Liver (tissue), 9 donors: Measurements from ENCODE around the gene ACYP2. TPM values are rescaled to one million over a fixed set of nuclear protein-coding genes. Genes with fewer than 3 reads are reported as not detected.

Source experiments
- DNase-seq: peaks from one replicate; pipeline ENCODE4 v3.0.0-alpha.2; 2017; ENCODE audit warnings: low spot score
- H3K27ac ChIP-seq, 2 donors: one replicate each; pipeline ENCODE4 v1.7.0; 2013; ENCODE audit warnings: inconsistent platforms in 2 of 2, low read length in 2 of 2, control low read depth in 1 of 2, low read depth in 1 of 2, mild to moderate bottlenecking in 1 of 2
- H3K27me3 ChIP-seq, 4 donors: one replicate each; pipeline versions ENCODE4 v1.6.1 to v1.7.0; 2013; ENCODE audit warnings: low read length in 3 of 4, inconsistent platforms in 1 of 4, mild to moderate bottlenecking in 1 of 4, moderate library complexity in 1 of 4; ENCODE audit not compliant: control insufficient read depth in 4 of 4, insufficient read depth in 4 of 4
- H3K36me3 ChIP-seq, 4 donors: one replicate each; pipeline versions ENCODE4 v1.6.1 to v1.7.0; 2013; ENCODE audit warnings: low read length in 3 of 4, mild to moderate bottlenecking in 3 of 4, low read depth in 1 of 4, moderate library complexity in 1 of 4; ENCODE audit not compliant: control insufficient read depth in 4 of 4, insufficient read depth in 3 of 4
- H3K4me1 ChIP-seq, 4 donors: one replicate each; pipeline versions ENCODE4 v1.6.1 to v1.7.0; 2013; ENCODE audit warnings: low read length in 3 of 4, mild to moderate bottlenecking in 3 of 4, moderate library complexity in 1 of 4; ENCODE audit not compliant: control insufficient read depth in 4 of 4, insufficient read depth in 4 of 4
- H3K4me3 ChIP-seq, 3 donors: one replicate each; pipeline versions ENCODE4 v1.6.1 to v1.7.0; 2013; ENCODE audit warnings: low read length in 3 of 3, control low read depth in 1 of 3, low read depth in 1 of 3, mild to moderate bottlenecking in 1 of 3
- H3K9ac ChIP-seq, 2 donors: one replicate each; pipeline ENCODE4 v1.7.0; 2013; ENCODE audit warnings: low read length in 2 of 2, mild to moderate bottlenecking in 2 of 2, moderate library complexity in 2 of 2, control low read depth in 1 of 2, low read depth in 1 of 2
- H3K9me3 ChIP-seq, 4 donors: one replicate each; pipeline versions ENCODE4 v1.6.1 to v1.7.0; 2013; ENCODE audit warnings: low read length in 3 of 4; ENCODE audit not compliant: control insufficient read depth in 4 of 4
- EGR1 ChIP-seq, 2 donors: IDR thresholded peaks; 2 replicates each; pipeline ENCODE4 v1.6.1; 2016 to 2018; ENCODE audit warnings: antibody characterized with exemption in 2 of 2, low read depth in 2 of 2
- FOXA1 ChIP-seq: IDR thresholded peaks from 2 replicates; pipeline ENCODE4 v1.6.1; 2016; ENCODE audit warnings: antibody characterized with exemption
- GABPA ChIP-seq, 2 donors: IDR thresholded peaks in 1 of 2; conservative IDR thresholded peaks in 1 of 2; 2 replicates each; pipeline ENCODE4 v1.6.1; 2016; ENCODE audit warnings: antibody characterized with exemption in 2 of 2, mild to moderate bottlenecking in 1 of 2, moderate library complexity in 1 of 2
- HNF4A ChIP-seq, 2 donors: conservative IDR thresholded peaks; 2 replicates each; pipeline ENCODE4 v1.6.1; 2016; ENCODE audit warnings: antibody characterized with exemption in 2 of 2, mild to moderate bottlenecking in 2 of 2
- HNF4G ChIP-seq: IDR thresholded peaks from 2 replicates; pipeline ENCODE4 v1.6.1; 2016; ENCODE audit warnings: antibody characterized with exemption
- JUND ChIP-seq, 2 donors: IDR thresholded peaks; 2 replicates each; pipeline ENCODE4 v1.6.1; 2016; ENCODE audit warnings: antibody characterized with exemption in 2 of 2
- NR2F2 ChIP-seq: IDR thresholded peaks from 2 replicates; pipeline ENCODE4 v1.6.1; 2016; ENCODE audit warnings: antibody characterized with exemption
- RAD21 ChIP-seq, 2 donors: IDR thresholded peaks; 2 replicates each; pipeline ENCODE4 v1.6.1; 2016; ENCODE audit warnings: antibody characterized with exemption in 2 of 2, mild to moderate bottlenecking in 2 of 2
- RXRA ChIP-seq, 2 donors: IDR thresholded peaks; 2 replicates each; pipeline ENCODE4 v1.6.1; 2017 to 2018; ENCODE audit warnings: antibody characterized with exemption in 2 of 2, mild to moderate bottlenecking in 1 of 2
- SP1 ChIP-seq: IDR thresholded peaks from 2 replicates; pipeline ENCODE4 v1.6.1; 2018; ENCODE audit warnings: antibody characterized with exemption, mild to moderate bottlenecking
- TAF1 ChIP-seq: conservative IDR thresholded peaks from 2 replicates; pipeline ENCODE4 v1.6.1; 2016; ENCODE audit warnings: antibody characterized with exemption, mild to moderate bottlenecking
- YY1 ChIP-seq: IDR thresholded peaks from 2 replicates; pipeline ENCODE4 v1.6.1; 2016; ENCODE audit warnings: antibody characterized with exemption, mild to moderate bottlenecking
- WGBS: extraction: QIAGEN DNeasy Blood & Tissue Kit; methylation state at CpG from one replicate; pipeline ENCODE4 v1.1.7; 2013; 5-methylcytosine and 5-hydroxymethylcytosine counted together
- polyA plus RNA-seq, 2 donors: library from polyadenylated mRNA; stranded (reverse) in 1 of 2; unstranded in 1 of 2; fragments of 200-250 nt in 1 of 2; fragments of >200 nt in 1 of 2; fragmentation: Nextera tagmentation in 1 of 2; extraction: Ambion mirVana in 1 of 2; gene quantifications; one replicate each; pipeline versions ENCODE4 v1.2.1 to v1.2.3, GENCODE V29; 2013 to 2015
- total RNA-seq, 2 donors: library from RNA; depleted of rRNA; stranded (reverse); fragments of >200 nt; gene quantifications; one replicate each; pipeline ENCODE4 v1.2.3, GENCODE V29; 2014
- TF ChIP-seq, protein P1 (sequence below): fragments of 150-350 bp; IDR thresholded peaks from 2 replicates; pipeline ENCODE4 v1.5.1; 2017; ENCODE audit warnings: improper control_type of control experiment, low read depth, low read length; ENCODE audit not compliant: missing input control
- TF ChIP-seq, protein P2 (sequence below): IDR thresholded peaks from 2 replicates; pipeline ENCODE4 v1.6.1; 2016; ENCODE audit warnings: antibody characterized with exemption
- TF ChIP-seq, protein P3 (sequence below): IDR thresholded peaks from 2 replicates; pipeline ENCODE4 v1.6.1; 2016; ENCODE audit warnings: antibody characterized with exemption
- TF ChIP-seq, protein P4 (sequence below): IDR thresholded peaks from 2 replicates; pipeline ENCODE4 v1.6.1; 2016; ENCODE audit warnings: antibody characterized with exemption
- TF ChIP-seq, protein P5 (sequence below): IDR thresholded peaks from 2 replicates; pipeline ENCODE4 v1.6.1; 2016; ENCODE audit warnings: antibody characterized with exemption, mild to moderate bottlenecking
- donor health status: healthy.
- donor health status: healthy.
- donor health status: healthy.
- donor health status: healthy.
- donor health status: healthy.

ACYP2 gene
- total and polyA plus RNA-seq, 4 donors, result 13.1 to 44.3 (median 15.4) TPM

DNA sequence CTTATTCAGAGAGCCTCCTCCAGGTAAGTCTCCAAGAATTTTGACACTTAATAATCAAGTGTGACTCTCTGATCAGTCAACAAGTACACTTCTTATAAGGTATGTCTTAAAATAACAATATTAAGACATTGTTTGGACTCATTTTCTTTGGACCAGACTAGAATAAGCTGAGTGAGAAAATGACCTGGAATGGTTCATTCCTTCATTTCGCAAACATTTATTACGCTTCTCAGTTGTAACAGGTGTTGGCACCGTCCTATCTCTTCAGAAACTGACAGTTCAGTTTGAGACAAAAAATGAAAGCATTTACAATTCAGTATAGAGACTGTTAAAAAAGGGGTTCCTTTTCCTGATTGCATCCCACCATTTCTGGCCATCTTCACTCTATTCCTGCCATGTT is 94.0 kb downstream of the ACYP2 start:
- Histone ChIP-seq H3K27ac (no peak overlapping the region), H3K4me1 (peaks cover 3 to 11% (median 7%) of the 10 kb centered on the region in 4 donors), H3K27me3 (no peaks in the 10 kb centered on the region), H3K9ac (no peak overlapping the region), H3K9me3 (no peaks in the 10 kb centered on the region), H3K36me3 (no peaks in the 10 kb centered on the region), H3K4me3 (no peak overlapping the region)
- WGBS, result 91% methylated on average over 3 of the region's 3 CpGs
- no peak for DNase-seq
- no peak for TF ChIP-seq RXRA (IDR thresholded peaks at IDR 0.05)

DNA sequence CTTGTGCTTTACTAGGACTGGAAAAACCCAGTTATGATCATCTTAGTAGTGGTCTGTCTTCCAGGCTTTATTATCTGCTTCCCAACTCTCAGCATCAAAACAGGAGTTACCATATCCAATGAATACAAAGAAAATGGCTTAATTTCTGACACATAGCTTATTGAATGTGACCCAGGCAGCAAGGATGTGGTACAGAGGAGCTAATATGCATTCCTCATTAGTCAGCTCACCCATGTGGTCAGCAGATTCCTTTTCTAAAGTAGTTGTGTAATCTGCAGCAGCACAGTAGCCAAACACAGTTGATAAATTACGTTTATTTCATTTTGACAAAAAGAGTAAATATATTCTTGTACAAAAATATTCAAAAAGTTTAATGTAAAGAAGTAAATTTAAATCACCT is 97.0 kb downstream of the ACYP2 start:
- TF ChIP-seq RAD21 (IDR thresholded peaks at IDR 0.05) (no peak), GABPA (IDR thresholded peaks at IDR 0.05 in 1 of 2, conservative IDR thresholded peaks at IDR 0.05 in 1 of 2) (no peak), JUND (IDR thresholded peaks at IDR 0.05) (no peak), SP1 (no peak), HNF4G (no peak), FOXA1 (no peak), TAF1 (no peak), RXRA (IDR thresholded peaks at IDR 0.05) (no peak), NR2F2 (no peak), YY1 (no peak), EGR1 (IDR thresholded peaks at IDR 0.05; ENCODE audit: low read depth in 2 of 2) (no peak), HNF4A (conservative IDR thresholded peaks at IDR 0.05) (no peak)
- TF ChIP-seq, protein P1, sequence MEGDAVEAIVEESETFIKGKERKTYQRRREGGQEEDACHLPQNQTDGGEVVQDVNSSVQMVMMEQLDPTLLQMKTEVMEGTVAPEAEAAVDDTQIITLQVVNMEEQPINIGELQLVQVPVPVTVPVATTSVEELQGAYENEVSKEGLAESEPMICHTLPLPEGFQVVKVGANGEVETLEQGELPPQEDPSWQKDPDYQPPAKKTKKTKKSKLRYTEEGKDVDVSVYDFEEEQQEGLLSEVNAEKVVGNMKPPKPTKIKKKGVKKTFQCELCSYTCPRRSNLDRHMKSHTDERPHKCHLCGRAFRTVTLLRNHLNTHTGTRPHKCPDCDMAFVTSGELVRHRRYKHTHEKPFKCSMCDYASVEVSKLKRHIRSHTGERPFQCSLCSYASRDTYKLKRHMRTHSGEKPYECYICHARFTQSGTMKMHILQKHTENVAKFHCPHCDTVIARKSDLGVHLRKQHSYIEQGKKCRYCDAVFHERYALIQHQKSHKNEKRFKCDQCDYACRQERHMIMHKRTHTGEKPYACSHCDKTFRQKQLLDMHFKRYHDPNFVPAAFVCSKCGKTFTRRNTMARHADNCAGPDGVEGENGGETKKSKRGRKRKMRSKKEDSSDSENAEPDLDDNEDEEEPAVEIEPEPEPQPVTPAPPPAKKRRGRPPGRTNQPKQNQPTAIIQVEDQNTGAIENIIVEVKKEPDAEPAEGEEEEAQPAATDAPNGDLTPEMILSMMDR, result no peak
- TF ChIP-seq, protein P2, sequence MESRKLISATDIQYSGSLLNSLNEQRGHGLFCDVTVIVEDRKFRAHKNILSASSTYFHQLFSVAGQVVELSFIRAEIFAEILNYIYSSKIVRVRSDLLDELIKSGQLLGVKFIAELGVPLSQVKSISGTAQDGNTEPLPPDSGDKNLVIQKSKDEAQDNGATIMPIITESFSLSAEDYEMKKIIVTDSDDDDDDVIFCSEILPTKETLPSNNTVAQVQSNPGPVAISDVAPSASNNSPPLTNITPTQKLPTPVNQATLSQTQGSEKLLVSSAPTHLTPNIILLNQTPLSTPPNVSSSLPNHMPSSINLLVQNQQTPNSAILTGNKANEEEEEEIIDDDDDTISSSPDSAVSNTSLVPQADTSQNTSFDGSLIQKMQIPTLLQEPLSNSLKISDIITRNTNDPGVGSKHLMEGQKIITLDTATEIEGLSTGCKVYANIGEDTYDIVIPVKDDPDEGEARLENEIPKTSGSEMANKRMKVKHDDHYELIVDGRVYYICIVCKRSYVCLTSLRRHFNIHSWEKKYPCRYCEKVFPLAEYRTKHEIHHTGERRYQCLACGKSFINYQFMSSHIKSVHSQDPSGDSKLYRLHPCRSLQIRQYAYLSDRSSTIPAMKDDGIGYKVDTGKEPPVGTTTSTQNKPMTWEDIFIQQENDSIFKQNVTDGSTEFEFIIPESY, result no peak
- TF ChIP-seq, protein P3, sequence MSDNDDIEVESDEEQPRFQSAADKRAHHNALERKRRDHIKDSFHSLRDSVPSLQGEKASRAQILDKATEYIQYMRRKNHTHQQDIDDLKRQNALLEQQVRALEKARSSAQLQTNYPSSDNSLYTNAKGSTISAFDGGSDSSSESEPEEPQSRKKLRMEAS, result no peak
- TF ChIP-seq, protein P4, sequence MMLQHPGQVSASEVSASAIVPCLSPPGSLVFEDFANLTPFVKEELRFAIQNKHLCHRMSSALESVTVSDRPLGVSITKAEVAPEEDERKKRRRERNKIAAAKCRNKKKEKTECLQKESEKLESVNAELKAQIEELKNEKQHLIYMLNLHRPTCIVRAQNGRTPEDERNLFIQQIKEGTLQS, result no peak
- TF ChIP-seq, protein P5, sequence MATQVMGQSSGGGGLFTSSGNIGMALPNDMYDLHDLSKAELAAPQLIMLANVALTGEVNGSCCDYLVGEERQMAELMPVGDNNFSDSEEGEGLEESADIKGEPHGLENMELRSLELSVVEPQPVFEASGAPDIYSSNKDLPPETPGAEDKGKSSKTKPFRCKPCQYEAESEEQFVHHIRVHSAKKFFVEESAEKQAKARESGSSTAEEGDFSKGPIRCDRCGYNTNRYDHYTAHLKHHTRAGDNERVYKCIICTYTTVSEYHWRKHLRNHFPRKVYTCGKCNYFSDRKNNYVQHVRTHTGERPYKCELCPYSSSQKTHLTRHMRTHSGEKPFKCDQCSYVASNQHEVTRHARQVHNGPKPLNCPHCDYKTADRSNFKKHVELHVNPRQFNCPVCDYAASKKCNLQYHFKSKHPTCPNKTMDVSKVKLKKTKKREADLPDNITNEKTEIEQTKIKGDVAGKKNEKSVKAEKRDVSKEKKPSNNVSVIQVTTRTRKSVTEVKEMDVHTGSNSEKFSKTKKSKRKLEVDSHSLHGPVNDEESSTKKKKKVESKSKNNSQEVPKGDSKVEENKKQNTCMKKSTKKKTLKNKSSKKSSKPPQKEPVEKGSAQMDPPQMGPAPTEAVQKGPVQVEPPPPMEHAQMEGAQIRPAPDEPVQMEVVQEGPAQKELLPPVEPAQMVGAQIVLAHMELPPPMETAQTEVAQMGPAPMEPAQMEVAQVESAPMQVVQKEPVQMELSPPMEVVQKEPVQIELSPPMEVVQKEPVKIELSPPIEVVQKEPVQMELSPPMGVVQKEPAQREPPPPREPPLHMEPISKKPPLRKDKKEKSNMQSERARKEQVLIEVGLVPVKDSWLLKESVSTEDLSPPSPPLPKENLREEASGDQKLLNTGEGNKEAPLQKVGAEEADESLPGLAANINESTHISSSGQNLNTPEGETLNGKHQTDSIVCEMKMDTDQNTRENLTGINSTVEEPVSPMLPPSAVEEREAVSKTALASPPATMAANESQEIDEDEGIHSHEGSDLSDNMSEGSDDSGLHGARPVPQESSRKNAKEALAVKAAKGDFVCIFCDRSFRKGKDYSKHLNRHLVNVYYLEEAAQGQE, result no peak
- no peak overlapping the region for H3K4me3 ChIP-seq
- no peak overlapping the region for H3K9ac ChIP-seq
- no peak for DNase-seq
- H3K27ac ChIP-seq, result no peak overlapping the region
- H3K4me1 ChIP-seq, result peaks cover 2 to 9% (median 4%) of the 10 kb centered on the region in 4 donors
- H3K9me3 ChIP-seq, result peaks cover 0 to 2% (median 1%) of the 10 kb centered on the region in 4 donors
- no peaks in the 10 kb centered on the region for H3K36me3 ChIP-seq
- WGBS, result 50% methylated on average over 1 of the region's 1 CpG
- H3K27me3 ChIP-seq, result no peaks in the 10 kb centered on the region
